H1 (cell line): ENCODE measurements around the gene ARID1B. TPM values are rescaled to one million over a fixed set of nuclear protein-coding genes. Genes with fewer than 3 reads are reported as not detected.
A peak's percentile ranks its signal among the peaks of the same experiment; 100 is the strongest.

ENCODE experiments used
- CTCF ChIA-PET: fragments of 300-600 bp; sonication (Branson Sonifier 250); formaldehyde crosslinking; loops from one replicate; lab custom pipeline; 2021; ENCODE audit not compliant: partially characterized antibody; lab: Charles Lee
- POLR2A ChIA-PET: fragments of 300-600 bp; sonication (Branson Sonifier 250); formaldehyde crosslinking; loops from one replicate; lab custom pipeline; 2021; ENCODE audit warnings: inconsistent platforms; ENCODE audit not compliant: partially characterized antibody; lab: Charles Lee
- DNase-seq, 2 experiments: peaks; one replicate each; pipeline versions ENCODE4 v3.0.0 to v3.0.0-alpha.2; 2010 to 2022; ENCODE audit warnings: low spot score in 2 of 2, low read depth in 1 of 2, mixed read lengths in 1 of 2
- FAIRE-seq: peaks from 2 replicates; lab custom pipeline; 2011; peaks lifted over from hg19 to GRCh38; lab: Jason Lieb, UNC
- H2AFZ ChIP-seq: 2 replicates; pipeline ENCODE4 v1.8.1; 2012; ENCODE audit warnings: low read length, inconsistent platforms
- H2AK5ac ChIP-seq: 2 replicates; pipeline ENCODE4 v1.6.1; 2013; ENCODE audit warnings: low read depth, low read length
- H2BK120ac ChIP-seq: replicated peaks from 2 replicates; pipeline ENCODE3; 2013; ENCODE audit warnings: low read depth, low read length, inconsistent platforms
- H2BK12ac ChIP-seq: 2 replicates; pipeline ENCODE4 v1.6.1; 2013; ENCODE audit warnings: low read depth, low read length
- H2BK15ac ChIP-seq: 2 replicates; pipeline ENCODE4 v1.6.1; 2013; ENCODE audit warnings: low read length
- H2BK20ac ChIP-seq: 2 replicates; pipeline ENCODE4 v1.6.1; 2013; ENCODE audit warnings: low read length
- H2BK5ac ChIP-seq: 2 replicates; pipeline ENCODE4 v1.6.1; 2013; ENCODE audit warnings: low read depth, low read length
- H3K14ac ChIP-seq: 2 replicates; pipeline ENCODE4 v1.6.1; 2013; ENCODE audit warnings: inconsistent platforms; ENCODE audit not compliant: insufficient read length
- H3K18ac ChIP-seq: 2 replicates; pipeline ENCODE4 v1.6.1; 2013; ENCODE audit warnings: low read length; ENCODE audit errors: extremely low read depth
- H3K23ac ChIP-seq: 2 replicates; pipeline ENCODE4 v1.6.1; 2013; ENCODE audit warnings: inconsistent platforms; ENCODE audit not compliant: insufficient read length
- H3K23me2 ChIP-seq: 2 replicates; pipeline ENCODE4 v1.6.1; 2013; ENCODE audit warnings: low read depth, low read length
- H3K27ac ChIP-seq: 2 replicates; pipeline ENCODE4 v1.6.1; 2011; ENCODE audit warnings: low read depth, low read length, inconsistent platforms
- H3K27me3 ChIP-seq, 4 experiments: replicated peaks in 1 of 4; 1 replicate in 1 of 4; 2 replicates in 3 of 4; pipeline versions ENCODE4 v1.6.1 to v1.8.1; 2011 to 2013; ENCODE audit warnings: low read length in 3 of 4, mild to moderate bottlenecking in 3 of 4, inconsistent platforms in 2 of 4, mixed read lengths in 2 of 4, moderate library complexity in 1 of 4; ENCODE audit not compliant: control insufficient read depth in 3 of 4, insufficient read depth in 3 of 4; ENCODE audit errors: extremely low read depth in 1 of 4
- H3K36me3 ChIP-seq, 4 experiments: 2 replicates each; pipeline versions ENCODE4 v1.6.1 to v1.8.1; 2011 to 2013; ENCODE audit warnings: mild to moderate bottlenecking in 4 of 4, low read length in 3 of 4, moderate library complexity in 2 of 4, control low read depth in 1 of 4, inconsistent platforms in 1 of 4; ENCODE audit not compliant: insufficient read depth in 4 of 4, control insufficient read depth in 2 of 4
- H3K4ac ChIP-seq: replicated peaks from 2 replicates; pipeline ENCODE3; 2013; ENCODE audit warnings: low read length, low read depth, mixed read lengths, inconsistent platforms; ENCODE audit not compliant: insufficient read length
- H3K4me1 ChIP-seq, 4 experiments: replicated peaks in 1 of 4; 1 replicate in 1 of 4; 2 replicates in 3 of 4; pipeline versions ENCODE4 v1.6.1 to v1.8.1; 2011 to 2013; ENCODE audit warnings: low read length in 3 of 4, inconsistent platforms in 2 of 4, mixed read lengths in 1 of 4; ENCODE audit not compliant: insufficient read depth in 4 of 4, control insufficient read depth in 3 of 4
- H3K4me2 ChIP-seq, 2 experiments: 2 replicates each; pipeline versions ENCODE4 v1.6.1 to v1.8.1; 2011 to 2013; ENCODE audit warnings: low read depth in 2 of 2, low read length in 2 of 2, control low read depth in 1 of 2, inconsistent platforms in 1 of 2, mild to moderate bottlenecking in 1 of 2; ENCODE audit not compliant: insufficient read depth in 1 of 2
- H3K4me3 ChIP-seq, 4 experiments: fragments of 200-600, 300-600 bp in 1 of 4; sonication (generic), shearing (Covaris generic), sonication (Bioruptor Twin) in 1 of 4; 2 replicates each; pipeline versions ENCODE4 v1.5.1 to v1.8.1; 2011 to 2016; ENCODE audit warnings: low read length in 4 of 4, low read depth in 3 of 4, control low read depth in 2 of 4, inconsistent platforms in 2 of 4, mild to moderate bottlenecking in 2 of 4, mixed read lengths in 1 of 4, moderate library complexity in 1 of 4; ENCODE audit not compliant: insufficient read depth in 2 of 4; ENCODE audit errors: extremely low read depth in 1 of 4
- H3K56ac ChIP-seq: replicated peaks from 2 replicates; pipeline ENCODE3; 2013; ENCODE audit warnings: low read depth, mild to moderate bottlenecking, mixed read lengths, low read length, inconsistent platforms; ENCODE audit not compliant: insufficient read length
- H3K79me1 ChIP-seq: 2 replicates; pipeline ENCODE4 v1.6.1; 2013; ENCODE audit warnings: low read depth, low read length, control low read depth
- H3K79me2 ChIP-seq, 2 experiments: 2 replicates each; pipeline versions ENCODE4 v1.6.1 to v1.8.1; 2012 to 2013; ENCODE audit warnings: low read length in 2 of 2, mild to moderate bottlenecking in 2 of 2, inconsistent platforms in 1 of 2; ENCODE audit not compliant: insufficient read depth in 2 of 2, control insufficient read depth in 1 of 2
- H3K9ac ChIP-seq, 4 experiments: replicated peaks in 1 of 4; 1 replicate in 1 of 4; 2 replicates in 3 of 4; pipeline versions ENCODE4 v1.6.1 to v1.8.1; 2011 to 2013; ENCODE audit warnings: low read depth in 3 of 4, low read length in 3 of 4, control low read depth in 2 of 4, mild to moderate bottlenecking in 2 of 4, moderate library complexity in 2 of 4, inconsistent platforms in 1 of 4; ENCODE audit errors: extremely low read depth in 1 of 4
- H3K9me3 ChIP-seq, 2 experiments: 2 replicates each; pipeline versions ENCODE4 v1.6.1 to v1.8.1; 2012 to 2013; ENCODE audit warnings: mild to moderate bottlenecking in 2 of 2, moderate library complexity in 2 of 2, control low read depth in 1 of 2, inconsistent platforms in 1 of 2, low read depth in 1 of 2, low read length in 1 of 2, mixed read lengths in 1 of 2; ENCODE audit not compliant: insufficient read depth in 2 of 2
- H4K20me1 ChIP-seq, 2 experiments: replicated peaks in 1 of 2; 2 replicates each; pipeline versions ENCODE3 to v1.8.1; 2011 to 2013; ENCODE audit warnings: inconsistent platforms in 2 of 2, low read length in 2 of 2, mild to moderate bottlenecking in 1 of 2; ENCODE audit not compliant: insufficient read depth in 2 of 2, control insufficient read depth in 1 of 2
- H4K5ac ChIP-seq: 2 replicates; pipeline ENCODE4 v1.6.1; 2013; ENCODE audit warnings: low read length, low read depth, mixed read lengths, inconsistent platforms; ENCODE audit not compliant: insufficient read length
- H4K8ac ChIP-seq: 2 replicates; pipeline ENCODE4 v1.8.0; 2013; ENCODE audit warnings: mild to moderate bottlenecking, moderate library complexity, low read length, inconsistent platforms; ENCODE audit not compliant: insufficient read depth; ENCODE audit errors: extremely low read depth
- H4K91ac ChIP-seq: replicated peaks from 2 replicates; pipeline ENCODE3; 2013; ENCODE audit warnings: low read length, mixed read lengths, inconsistent platforms; ENCODE audit not compliant: insufficient read length
- BACH1 ChIP-seq: IDR thresholded peaks from 2 replicates; pipeline ENCODE4 v1.6.1; 2012; ENCODE audit warnings: low read length, improper control_type of control experiment
- KDM1A ChIP-seq: fragments of 200-600, 300-600 bp; sonication (generic); IDR thresholded peaks from 2 replicates; pipeline ENCODE4 v1.7.1; 2016; ENCODE audit warnings: mild to moderate bottlenecking, low read length, borderline replicate concordance
- MAFK ChIP-seq: IDR thresholded peaks from 2 replicates; pipeline ENCODE4 v1.6.1; 2012; ENCODE audit warnings: low read depth, mild to moderate bottlenecking, improper control_type of control experiment, low read length
- NANOG ChIP-seq: IDR thresholded peaks from 2 replicates; pipeline ENCODE4 v1.6.1; 2011; ENCODE audit warnings: low read length, low read depth, mild to moderate bottlenecking, inconsistent platforms; ENCODE audit not compliant: insufficient read depth, poor library complexity, severe bottlenecking
- YY1 ChIP-seq: IDR thresholded peaks from 2 replicates; pipeline ENCODE4 v1.6.1; 2011; ENCODE audit warnings: low read depth, mild to moderate bottlenecking, low read length
- WGBS, 2 experiments: shearing (Covaris generic) in 1 of 2; methylation state at CpG; one replicate each; pipeline versions ENCODE4 v1.1.6 to v1.1.7; 2013 to 2015; ENCODE audit warnings: low lambda C conversion rate in 2 of 2, mixed read lengths in 2 of 2, inconsistent platforms in 1 of 2, low coverage in 1 of 2, missing lambda C conversion rate in 1 of 2; ENCODE audit not compliant: insufficient replicate concordance in 2 of 2, insufficient coverage in 1 of 2, insufficient read length in 1 of 2; ENCODE audit errors: extremely low coverage in 1 of 2, missing lambda C conversion rate in 1 of 2; 5-methylcytosine and 5-hydroxymethylcytosine counted together
- polyA plus RNA-seq, 7 experiments: library from polyadenylated mRNA; depleted of rRNA in 3 of 7; stranded (reverse) in 5 of 7; unstranded in 2 of 7; fragments of >200 nt in 5 of 7; fragments of 200-250 nt in 2 of 7; gene quantifications; 1 replicate in 5 of 7; 2 replicates in 1 of 7; 4 replicates in 1 of 7; pipeline versions ENCODE4 v1.2.1 to v1.2.3, GENCODE V29; 2011 to 2013; ENCODE audit warnings: missing spikeins in 2 of 7, mixed read lengths in 2 of 7
- total RNA-seq: library from RNA; stranded (reverse); fragmentation: NEBNext Ultra II Directional; extraction: Animal tissue kit (Norgen Biotek cat#: 25700); gene quantifications from 2 replicates; pipeline ENCODE4 v1.2.1, GENCODE V29; 2021

Gene ARID1B
- total and polyA plus RNA-seq, 2 of the 8 experiments (the other 6 are each of a cell fraction or from before 2014, with no cell fraction given), result 24.3 to 70.3 TPM

GRCh38 chr6:157089851-157090250, 312.7 kb downstream of the ARID1B start:
- Histone ChIP-seq H3K23ac (no peak overlapping the region), H2BK12ac (peak overlapping the region; percentile 62; the same call in 1 of the 2 replicates), H3K4ac (no peak overlapping the region), H3K36me3 (peaks cover 0 to 7% (median 2%) of the 10 kb centered on the region in 4 experiments; a peak in 2 of 8 replicates), H3K27ac (peak overlapping the region; percentile 69), H3K4me3 (peak overlapping the region in 1 of 4 experiments; percentile 36; a peak in 2 of 8 replicates), H3K23me2 (no peaks in the 10 kb centered on the region), H4K5ac (peak overlapping the region; percentile 45), H2BK20ac (no peak overlapping the region)
- 27% methylated on average over 9 of the region's 9 CpGs; no CpG with 5 or more reads in 1 of the 2 experiments for WGBS, 2 experiments
- CTCF ChIA-PET, result interaction anchor here (0.8 to 3.7 kb wide), 10 partner anchors 18 to 94 kb away, joined by 3 to 15 read pairs (median 4); no protein-coding TSS in a partner anchor
- FAIRE-seq, result no peak
- TF ChIP-seq KDM1A, result no peak
- peak; percentile 15 for TF ChIP-seq NANOG
- TF ChIP-seq MAFK, result peak; percentile 91
- TF ChIP-seq BACH1, result peak; percentile 84
- TF ChIP-seq YY1, result 0 out of 2 replicates have a peak, but pooled peaks have one; percentile 20
- TF ChIP-seq, all 59 proteins: peak for 4
- Histone ChIP-seq H3K4me1 (peaks cover 9 to 28% (median 26%) of the 10 kb centered on the region in 4 experiments), H3K79me2 (peaks cover 0 to 10% of the 10 kb centered on the region in 2 experiments; a peak in 2 of 4 replicates), H2BK5ac (no peak overlapping the region), H3K18ac (peak overlapping the region; percentile 61; the same call in 1 of the 2 replicates), H4K91ac (peak overlapping the region; percentile 62), H3K56ac (no peak overlapping the region), H4K20me1 (peaks cover 0 to 3% of the 10 kb centered on the region in 2 experiments), H2AK5ac (peak overlapping the region; percentile 96; the same call in 1 of the 2 replicates), H4K8ac (no peak overlapping the region), H3K9ac (0 out of 7 replicates have a peak overlapping the region, but pooled peaks of 1 of the 4 experiments have one; percentile 49), H2BK120ac (peak overlapping the region; percentile 72), H2AFZ (no peak overlapping the region), H3K14ac (no peak overlapping the region), H3K9me3 (no peaks in the 10 kb centered on the region), H3K4me2 (peak overlapping the region; percentile 25 to 63), H3K79me1 (no peaks in the 10 kb centered on the region; the same call in 1 of the 2 replicates), H3K27me3 (no peaks in the 10 kb centered on the region), H2BK15ac (no peak overlapping the region)
- POLR2A ChIA-PET, result interaction anchor here (0.6 to 2.5 kb wide), 11 partner anchors 9 to 369 kb away, joined by 3 to 15 read pairs (median 3); no protein-coding TSS in a partner anchor
- peak in 1 of 2 experiments; percentile 15 for DNase-seq
